HL-60 (cell line): ENCODE data around the gene VRK3.
"Not testable (repeated sequence)": the region's sequence is repeated elsewhere in the genome, so short reads cannot be mapped to it uniquely, and the experiment has no call there.

Experiments
- TF ChIP-seq, protein P1 (sequence below): IDR thresholded peaks from one replicate; pipeline ENCODE4 v1.5.1; 2011; ENCODE audit warnings: low read length, control low read depth, inconsistent platforms; ENCODE audit not compliant: insufficient read depth
- TF ChIP-seq, protein P2 (sequence below): IDR thresholded peaks from 2 replicates; pipeline ENCODE4 v1.6.1; 2012; ENCODE audit warnings: low read depth; ENCODE audit not compliant: insufficient replicate concordance

DNA sequence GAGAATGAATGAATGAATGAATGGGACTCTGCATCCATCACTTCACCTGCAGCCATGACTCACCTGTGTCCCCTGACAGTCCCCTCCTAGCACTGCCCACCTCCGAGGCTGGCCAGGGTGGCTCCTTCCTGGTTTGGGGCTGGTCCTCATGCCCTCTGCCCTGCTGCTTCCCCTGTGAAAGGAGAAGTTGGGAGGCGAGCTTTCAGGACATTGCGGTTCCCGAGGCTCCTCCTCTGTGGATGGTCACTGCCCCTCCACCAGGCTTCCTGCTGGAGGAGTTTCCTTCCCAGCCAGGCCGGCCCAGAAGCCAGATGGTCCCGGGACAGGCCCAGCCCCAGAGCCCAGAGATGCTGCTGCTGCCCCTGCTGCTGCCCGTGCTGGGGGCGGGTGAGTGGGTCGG is 55.8 kb downstream of the VRK3 start:
- TF ChIP-seq, protein P1, sequence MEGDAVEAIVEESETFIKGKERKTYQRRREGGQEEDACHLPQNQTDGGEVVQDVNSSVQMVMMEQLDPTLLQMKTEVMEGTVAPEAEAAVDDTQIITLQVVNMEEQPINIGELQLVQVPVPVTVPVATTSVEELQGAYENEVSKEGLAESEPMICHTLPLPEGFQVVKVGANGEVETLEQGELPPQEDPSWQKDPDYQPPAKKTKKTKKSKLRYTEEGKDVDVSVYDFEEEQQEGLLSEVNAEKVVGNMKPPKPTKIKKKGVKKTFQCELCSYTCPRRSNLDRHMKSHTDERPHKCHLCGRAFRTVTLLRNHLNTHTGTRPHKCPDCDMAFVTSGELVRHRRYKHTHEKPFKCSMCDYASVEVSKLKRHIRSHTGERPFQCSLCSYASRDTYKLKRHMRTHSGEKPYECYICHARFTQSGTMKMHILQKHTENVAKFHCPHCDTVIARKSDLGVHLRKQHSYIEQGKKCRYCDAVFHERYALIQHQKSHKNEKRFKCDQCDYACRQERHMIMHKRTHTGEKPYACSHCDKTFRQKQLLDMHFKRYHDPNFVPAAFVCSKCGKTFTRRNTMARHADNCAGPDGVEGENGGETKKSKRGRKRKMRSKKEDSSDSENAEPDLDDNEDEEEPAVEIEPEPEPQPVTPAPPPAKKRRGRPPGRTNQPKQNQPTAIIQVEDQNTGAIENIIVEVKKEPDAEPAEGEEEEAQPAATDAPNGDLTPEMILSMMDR = not testable (repeated sequence)
- TF ChIP-seq, protein P2, sequence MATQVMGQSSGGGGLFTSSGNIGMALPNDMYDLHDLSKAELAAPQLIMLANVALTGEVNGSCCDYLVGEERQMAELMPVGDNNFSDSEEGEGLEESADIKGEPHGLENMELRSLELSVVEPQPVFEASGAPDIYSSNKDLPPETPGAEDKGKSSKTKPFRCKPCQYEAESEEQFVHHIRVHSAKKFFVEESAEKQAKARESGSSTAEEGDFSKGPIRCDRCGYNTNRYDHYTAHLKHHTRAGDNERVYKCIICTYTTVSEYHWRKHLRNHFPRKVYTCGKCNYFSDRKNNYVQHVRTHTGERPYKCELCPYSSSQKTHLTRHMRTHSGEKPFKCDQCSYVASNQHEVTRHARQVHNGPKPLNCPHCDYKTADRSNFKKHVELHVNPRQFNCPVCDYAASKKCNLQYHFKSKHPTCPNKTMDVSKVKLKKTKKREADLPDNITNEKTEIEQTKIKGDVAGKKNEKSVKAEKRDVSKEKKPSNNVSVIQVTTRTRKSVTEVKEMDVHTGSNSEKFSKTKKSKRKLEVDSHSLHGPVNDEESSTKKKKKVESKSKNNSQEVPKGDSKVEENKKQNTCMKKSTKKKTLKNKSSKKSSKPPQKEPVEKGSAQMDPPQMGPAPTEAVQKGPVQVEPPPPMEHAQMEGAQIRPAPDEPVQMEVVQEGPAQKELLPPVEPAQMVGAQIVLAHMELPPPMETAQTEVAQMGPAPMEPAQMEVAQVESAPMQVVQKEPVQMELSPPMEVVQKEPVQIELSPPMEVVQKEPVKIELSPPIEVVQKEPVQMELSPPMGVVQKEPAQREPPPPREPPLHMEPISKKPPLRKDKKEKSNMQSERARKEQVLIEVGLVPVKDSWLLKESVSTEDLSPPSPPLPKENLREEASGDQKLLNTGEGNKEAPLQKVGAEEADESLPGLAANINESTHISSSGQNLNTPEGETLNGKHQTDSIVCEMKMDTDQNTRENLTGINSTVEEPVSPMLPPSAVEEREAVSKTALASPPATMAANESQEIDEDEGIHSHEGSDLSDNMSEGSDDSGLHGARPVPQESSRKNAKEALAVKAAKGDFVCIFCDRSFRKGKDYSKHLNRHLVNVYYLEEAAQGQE = not testable (repeated sequence)
